Osteocyte (in vitro differentiated cells): ENCODE results near the gene PDPK1. TPM values are rescaled to one million over a fixed set of nuclear protein-coding genes. Genes with fewer than 3 reads are reported as not detected.

Source experiments
- DNase-seq: peaks from one replicate; pipeline ENCODE4 v3.0.0; 2021; ENCODE audit warnings: mixed read lengths; ENCODE audit not compliant: unreplicated experiment; ENCODE audit errors: extremely low spot score
- H3K27ac Mint-ChIP-seq: one replicate; pipeline ENCODE4 v1.8.0; 2021; ENCODE audit warnings: mild to moderate bottlenecking, mixed read lengths; ENCODE audit not compliant: unreplicated experiment
- H3K27me3 Mint-ChIP-seq: one replicate; pipeline ENCODE4 v1.8.0; 2021; ENCODE audit warnings: mixed read lengths; ENCODE audit not compliant: unreplicated experiment
- H3K36me3 Mint-ChIP-seq: one replicate; pipeline ENCODE4 v1.8.0; 2021; ENCODE audit warnings: mixed read lengths; ENCODE audit not compliant: unreplicated experiment
- H3K4me1 Mint-ChIP-seq: one replicate; pipeline ENCODE4 v1.8.0; 2021; ENCODE audit warnings: mixed read lengths; ENCODE audit not compliant: unreplicated experiment
- H3K4me3 Mint-ChIP-seq: one replicate; pipeline ENCODE4 v1.8.0; 2021; ENCODE audit warnings: mild to moderate bottlenecking, moderate library complexity, mixed read lengths; ENCODE audit not compliant: unreplicated experiment
- H3K9me3 Mint-ChIP-seq: one replicate; pipeline ENCODE4 v1.8.0; 2021; ENCODE audit warnings: mixed read lengths; ENCODE audit not compliant: unreplicated experiment
- CTCF ChIP-seq: fragments of 200-600 bp; sonication (generic); IDR thresholded peaks from 2 replicates; pipeline ENCODE4 v1.5.0; 2021; ENCODE audit warnings: antibody characterized with exemption, mild to moderate bottlenecking, moderate library complexity
- total RNA-seq: library from RNA; stranded (reverse); gene quantifications from 2 replicates; pipeline ENCODE4 v1.2.1, GENCODE V29; 2021

Gene PDPK1
- total RNA-seq, 1 donor from 2014 or later, result 45.8 TPM

DNA sequence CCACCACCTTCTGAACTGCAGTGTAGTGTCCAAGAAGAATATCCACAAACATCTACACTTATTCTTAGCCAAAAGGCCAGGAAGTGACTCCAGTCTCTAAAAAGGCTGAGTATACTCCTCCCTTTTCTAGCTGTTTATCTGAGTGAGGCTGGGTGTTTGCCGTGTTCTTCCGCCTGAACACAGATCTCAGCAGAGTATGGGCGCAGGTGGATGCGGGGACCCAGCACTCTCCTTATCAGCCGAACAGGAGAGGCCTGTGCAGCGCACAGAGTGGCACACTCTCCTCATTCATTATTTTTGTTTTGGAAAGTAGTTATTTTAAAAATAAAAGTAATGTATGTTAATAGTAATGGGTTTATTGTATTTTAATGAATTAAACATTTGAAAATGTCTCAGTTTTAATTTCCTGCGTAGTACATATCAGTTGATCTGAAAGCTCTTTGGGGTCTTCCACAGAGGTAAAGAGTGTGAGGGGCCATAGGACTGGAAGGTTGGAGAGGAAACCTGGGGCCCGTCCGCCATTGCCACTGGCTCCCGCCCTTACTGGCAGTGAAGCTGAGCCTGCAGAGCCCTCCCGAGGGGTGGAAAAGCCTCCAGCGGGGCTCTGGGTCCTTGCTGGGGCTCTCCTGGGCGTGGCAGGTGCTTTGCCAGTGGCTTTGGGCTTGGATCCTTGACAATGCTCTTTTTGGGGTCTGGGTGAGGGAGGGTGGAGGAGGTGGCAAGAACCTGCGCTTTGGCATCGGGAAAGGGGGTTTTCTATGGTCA is 53.8 kb downstream of the PDPK1 start:
- no peak for DNase-seq
- no peak for TF ChIP-seq CTCF
- Mint-ChIP-seq H3K27ac (no peak overlapping the region), H3K27me3 (no peaks in the 10 kb centered on the region), H3K4me3 (no peak overlapping the region), H3K36me3 (peaks cover 26% of the 10 kb centered on the region), H3K9me3 (no peaks in the 10 kb centered on the region), H3K4me1 (peaks cover 8% of the 10 kb centered on the region)

- H3K36me3 Mint-ChIP-seq, result peaks cover 22% of the 10 kb centered on the region
- no peaks in the 10 kb centered on the region for H3K27me3 Mint-ChIP-seq
- no peak overlapping the region for H3K4me3 Mint-ChIP-seq
- DNase-seq, result no peak
- peaks cover 8% of the 10 kb centered on the region for H3K4me1 Mint-ChIP-seq
- H3K27ac Mint-ChIP-seq, result peak overlapping the region; percentile 84
- TF ChIP-seq CTCF, result no peak
- H3K9me3 Mint-ChIP-seq, result no peaks in the 10 kb centered on the region
Measured at GRCh38 chr16:2592786-2593185, 55.0 kb downstream of the PDPK1 start.

GRCh38 chr16:2595393-2596205 is 57.8 kb downstream of the PDPK1 start:
- Mint-ChIP-seq H3K4me1 (peaks cover 8% of the 10 kb centered on the region), H3K9me3 (no peaks in the 10 kb centered on the region), H3K36me3 (peaks cover 10% of the 10 kb centered on the region), H3K4me3 (no peak overlapping the region), H3K27ac (no peak overlapping the region), H3K27me3 (no peaks in the 10 kb centered on the region)
- DNase-seq, result no peak
- TF ChIP-seq CTCF, result no peak

DNA sequence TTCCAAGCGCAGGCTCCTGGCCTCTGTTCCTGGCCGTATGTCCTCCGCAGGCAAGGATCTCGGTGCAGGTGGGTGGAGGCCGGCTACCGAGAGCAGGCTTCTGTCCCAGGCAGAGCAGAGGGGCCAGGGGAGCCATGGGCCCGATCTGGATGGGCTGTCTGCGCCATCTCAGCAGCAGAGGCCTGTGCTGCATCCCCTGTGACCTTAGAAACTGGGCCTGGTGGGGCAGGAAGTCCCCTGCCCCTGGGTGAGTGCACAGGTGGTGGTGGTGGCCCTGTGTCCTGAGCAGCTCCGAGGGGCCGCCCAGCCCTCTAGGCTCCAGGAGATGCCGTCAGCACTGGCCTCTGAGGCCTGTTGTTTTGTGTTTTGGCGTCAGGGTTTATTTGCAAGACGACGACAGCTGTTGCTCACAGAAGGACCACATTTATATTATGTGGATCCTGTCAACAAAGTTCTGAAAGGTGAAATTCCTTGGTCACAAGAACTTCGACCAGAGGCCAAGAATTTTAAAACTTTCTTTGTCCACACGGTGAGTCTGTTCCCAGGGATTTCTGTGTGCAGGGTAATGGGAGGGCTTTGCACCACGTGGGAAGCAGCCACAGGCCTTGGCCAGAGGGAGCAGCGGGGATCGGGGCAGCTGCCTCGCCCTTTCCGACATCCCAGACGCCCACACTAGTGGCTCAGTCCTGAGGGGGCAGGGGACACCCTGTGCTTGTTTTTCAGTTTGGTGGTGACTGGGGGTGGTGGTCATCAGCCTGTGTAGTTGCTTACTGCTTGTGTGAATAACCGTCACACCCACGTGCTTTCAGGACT is 59.1 kb downstream of the PDPK1 start:
- no peak for TF ChIP-seq CTCF
- Mint-ChIP-seq H3K4me3 (no peak overlapping the region), H3K36me3 (peaks cover 10% of the 10 kb centered on the region), H3K4me1 (peaks cover 8% of the 10 kb centered on the region), H3K27ac (no peak overlapping the region), H3K27me3 (no peaks in the 10 kb centered on the region), H3K9me3 (no peaks in the 10 kb centered on the region)
- DNase-seq, result no peak

- no peak for DNase-seq
- Mint-ChIP-seq H3K27me3 (no peaks in the 10 kb centered on the region), H3K27ac (no peak overlapping the region), H3K4me1 (peaks cover 8% of the 10 kb centered on the region), H3K4me3 (no peak overlapping the region), H3K9me3 (no peaks in the 10 kb centered on the region), H3K36me3 (peaks cover 10% of the 10 kb centered on the region)
- TF ChIP-seq CTCF, result no peak
Measured at GRCh38 chr16:2597560-2597902, 59.7 kb downstream of the PDPK1 start.
